CD14-positive monocyte (primary cell): ENCODE results near the gene SPAG16. TPM values are rescaled to one million over a fixed set of nuclear protein-coding genes. Genes with fewer than 3 reads are reported as not detected.

Source experiments
- DNase-seq, 3 donors: peaks; one replicate each; pipeline ENCODE4 v3.0.0-alpha.2; 2011 to 2022
- H2AFZ ChIP-seq: 2 replicates; pipeline ENCODE4 v1.6.0; 2012; ENCODE audit warnings: mild to moderate bottlenecking, low read depth, low read length, inconsistent platforms; ENCODE audit not compliant: insufficient read depth, poor library complexity, severe bottlenecking
- H3K27ac ChIP-seq, 2 donors: 1 replicate in 1 of 2; 2 replicates in 1 of 2; pipeline ENCODE4 v1.5.1; 2012 to 2013; ENCODE audit warnings: low read length in 2 of 2, control low read depth in 1 of 2, inconsistent platforms in 1 of 2, low read depth in 1 of 2, mild to moderate bottlenecking in 1 of 2
- H3K27me3 ChIP-seq, 2 donors: one replicate each; pipeline versions ENCODE4 v1.6.0 to v1.6.1; 2011 to 2013; ENCODE audit warnings: low read length in 2 of 2; ENCODE audit not compliant: control insufficient read depth in 2 of 2, insufficient read depth in 2 of 2
- H3K36me3 ChIP-seq, 2 donors: replicated peaks in 1 of 2; 1 replicate in 1 of 2; 2 replicates in 1 of 2; pipeline versions ENCODE4 v1.5.1 to v1.6.1; 2012 to 2013; ENCODE audit warnings: low read length in 2 of 2, control low read depth in 1 of 2, inconsistent platforms in 1 of 2, mild to moderate bottlenecking in 1 of 2; ENCODE audit not compliant: insufficient read depth in 2 of 2, control insufficient read depth in 1 of 2
- H3K4me1 ChIP-seq, 2 donors: 1 replicate in 1 of 2; 2 replicates in 1 of 2; pipeline versions ENCODE4 v1.5.1 to v1.6.1; 2012 to 2013; ENCODE audit warnings: low read length in 2 of 2, control low read depth in 1 of 2, inconsistent platforms in 1 of 2, mild to moderate bottlenecking in 1 of 2, moderate library complexity in 1 of 2; ENCODE audit not compliant: insufficient read depth in 2 of 2, control insufficient read depth in 1 of 2
- H3K4me2 ChIP-seq: replicated peaks from 2 replicates; pipeline ENCODE3; 2012; ENCODE audit warnings: low read length, moderate library complexity, mild to moderate bottlenecking; ENCODE audit not compliant: poor library complexity, severe bottlenecking; ENCODE audit errors: extremely low read depth
- H3K4me3 ChIP-seq, 3 experiments: fragments of 200-600 bp in 1 of 3; sonication (generic) in 1 of 3; replicated peaks in 1 of 3; 1 replicate in 2 of 3; 2 replicates in 1 of 3; pipeline ENCODE4 v1.5.1; 2011 to 2013; ENCODE audit warnings: low read length in 3 of 3, mild to moderate bottlenecking in 3 of 3, control low read depth in 2 of 3, low read depth in 2 of 3, inconsistent platforms in 1 of 3, moderate library complexity in 1 of 3
- H3K79me2 ChIP-seq: 2 replicates; pipeline ENCODE4 v1.6.0; 2012; ENCODE audit warnings: mild to moderate bottlenecking, control low read depth, inconsistent platforms, low read length, moderate library complexity; ENCODE audit not compliant: insufficient read depth
- H3K9ac ChIP-seq: 2 replicates; pipeline ENCODE4 v1.6.0; 2017; ENCODE audit warnings: low read length, mild to moderate bottlenecking; ENCODE audit not compliant: insufficient read depth, poor library complexity, severe bottlenecking
- H3K9me3 ChIP-seq, 2 donors: replicated peaks in 1 of 2; 1 replicate in 1 of 2; 2 replicates in 1 of 2; pipeline versions ENCODE4 v1.5.1 to v1.6.1; 2012 to 2013; ENCODE audit warnings: low read length in 2 of 2, control low read depth in 1 of 2; ENCODE audit not compliant: control insufficient read depth in 1 of 2, insufficient read depth in 1 of 2
- H4K20me1 ChIP-seq: 2 replicates; pipeline ENCODE4 v1.6.0; 2012; ENCODE audit warnings: mild to moderate bottlenecking, low read length, control low read depth, moderate library complexity; ENCODE audit not compliant: insufficient read depth
- H3K27ac Mint-ChIP-seq, 7 donors: one replicate each; pipeline ENCODE4 v1.8.0; 2020; ENCODE audit warnings: mild to moderate bottlenecking in 7 of 7, mixed read lengths in 7 of 7, moderate library complexity in 6 of 7, inconsistent platforms in 2 of 7
- H3K27me3 Mint-ChIP-seq, 3 donors: one replicate each; pipeline ENCODE4 v1.8.0; 2021 to 2022; ENCODE audit warnings: low read depth in 3 of 3, mild to moderate bottlenecking in 3 of 3, mixed read lengths in 3 of 3, moderate library complexity in 3 of 3, inconsistent platforms in 1 of 3
- H3K36me3 Mint-ChIP-seq, 2 donors: one replicate each; pipeline ENCODE4 v1.8.0; 2020; ENCODE audit warnings: mixed read lengths in 2 of 2, inconsistent platforms in 1 of 2, mild to moderate bottlenecking in 1 of 2
- H3K4me1 Mint-ChIP-seq: one replicate; pipeline ENCODE4 v1.8.0; 2020; ENCODE audit warnings: mild to moderate bottlenecking, mixed read lengths
- H3K4me3 Mint-ChIP-seq, 2 donors: one replicate each; pipeline ENCODE4 v1.8.0; 2020; ENCODE audit warnings: mild to moderate bottlenecking in 2 of 2, mixed read lengths in 2 of 2, moderate library complexity in 1 of 2
- H3K9me3 Mint-ChIP-seq, 7 donors: one replicate each; pipeline ENCODE4 v1.8.0; 2020 to 2022; ENCODE audit warnings: mixed read lengths in 7 of 7, mild to moderate bottlenecking in 6 of 7, moderate library complexity in 6 of 7, inconsistent platforms in 2 of 7
- intact Hi-C, 2 donors: fragments of 100-400 bp; cut with micrococcal nuclease; formaldehyde crosslinking; loops; one replicate each; pipeline versions ENCODE4 v1.15.0 to v1.15.1; 2023
- polyA plus RNA-seq, 3 donors: library from polyadenylated mRNA; depleted of rRNA in 1 of 3; unstranded in 2 of 3; stranded (reverse) in 1 of 3; fragments of 300-500 nt in 2 of 3; fragments of >200 nt in 1 of 3; fragmentation: Illumina TruSeq in 2 of 3; gene quantifications; 1 replicate in 2 of 3; 2 replicates in 1 of 3; pipeline ENCODE4 v1.2.3, GENCODE V29; 2012 to 2021
- TF ChIP-seq, protein P1 (sequence below): fragments of 200-600 bp; IDR thresholded peaks from one replicate; pipeline ENCODE4 v1.8.0; 2022; ENCODE audit warnings: antibody characterized with exemption, mild to moderate bottlenecking

Gene SPAG16
- polyA plus RNA-seq, 3 donors: 0.12 to 0.30 TPM; not detected in 1

- H3K27me3 ChIP-seq: no peaks in the 10 kb centered on the region
- H3K4me3 Mint-ChIP-seq: no peak overlapping the region
- no peaks in the 10 kb centered on the region for H3K36me3 Mint-ChIP-seq
- H3K9ac ChIP-seq: no peak overlapping the region
- H3K4me2 ChIP-seq: no peak overlapping the region
- peaks cover 3 to 4% of the 10 kb centered on the region in 2 donors for H3K9me3 ChIP-seq
- H3K4me1 ChIP-seq: no peaks in the 10 kb centered on the region
- no peak overlapping the region for H3K27ac ChIP-seq
- no peaks in the 10 kb centered on the region for H4K20me1 ChIP-seq
- no peak overlapping the region for H3K4me3 ChIP-seq
- TF ChIP-seq, protein P1, sequence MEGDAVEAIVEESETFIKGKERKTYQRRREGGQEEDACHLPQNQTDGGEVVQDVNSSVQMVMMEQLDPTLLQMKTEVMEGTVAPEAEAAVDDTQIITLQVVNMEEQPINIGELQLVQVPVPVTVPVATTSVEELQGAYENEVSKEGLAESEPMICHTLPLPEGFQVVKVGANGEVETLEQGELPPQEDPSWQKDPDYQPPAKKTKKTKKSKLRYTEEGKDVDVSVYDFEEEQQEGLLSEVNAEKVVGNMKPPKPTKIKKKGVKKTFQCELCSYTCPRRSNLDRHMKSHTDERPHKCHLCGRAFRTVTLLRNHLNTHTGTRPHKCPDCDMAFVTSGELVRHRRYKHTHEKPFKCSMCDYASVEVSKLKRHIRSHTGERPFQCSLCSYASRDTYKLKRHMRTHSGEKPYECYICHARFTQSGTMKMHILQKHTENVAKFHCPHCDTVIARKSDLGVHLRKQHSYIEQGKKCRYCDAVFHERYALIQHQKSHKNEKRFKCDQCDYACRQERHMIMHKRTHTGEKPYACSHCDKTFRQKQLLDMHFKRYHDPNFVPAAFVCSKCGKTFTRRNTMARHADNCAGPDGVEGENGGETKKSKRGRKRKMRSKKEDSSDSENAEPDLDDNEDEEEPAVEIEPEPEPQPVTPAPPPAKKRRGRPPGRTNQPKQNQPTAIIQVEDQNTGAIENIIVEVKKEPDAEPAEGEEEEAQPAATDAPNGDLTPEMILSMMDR: no peak
- intact Hi-C loops: no loop called here
- DNase-seq: no peak
- H3K9me3 Mint-ChIP-seq: peaks cover 0 to 12% (median 0%) of the 10 kb centered on the region in 7 donors
- H3K4me1 Mint-ChIP-seq: no peaks in the 10 kb centered on the region
- no peak overlapping the region for H2AFZ ChIP-seq
- no peaks in the 10 kb centered on the region for H3K36me3 ChIP-seq
- no peaks in the 10 kb centered on the region for H3K79me2 ChIP-seq
- peaks cover 0 to 2% (median 0%) of the 10 kb centered on the region in 3 donors for H3K27me3 Mint-ChIP-seq
- H3K27ac Mint-ChIP-seq: no peak overlapping the region
These were observed 1105.1 kb downstream of the SPAG16 start for GRCh38 chr2:214389334-214389733.

GRCh38 chr2:214393796-214394195, 1109.5 kb downstream of the SPAG16 start:
- Mint-ChIP-seq H3K27me3 (no peaks in the 10 kb centered on the region), H3K27ac (no peak overlapping the region), H3K9me3 (peaks cover 0 to 4% (median 0%) of the 10 kb centered on the region in 7 donors), H3K36me3 (no peaks in the 10 kb centered on the region), H3K4me3 (no peak overlapping the region), H3K4me1 (no peaks in the 10 kb centered on the region)
- Histone ChIP-seq H4K20me1 (no peaks in the 10 kb centered on the region), H3K9me3 (peaks cover 0 to 3% of the 10 kb centered on the region in 2 donors), H2AFZ (no peak overlapping the region), H3K9ac (no peak overlapping the region), H3K4me2 (no peak overlapping the region), H3K79me2 (no peaks in the 10 kb centered on the region), H3K4me1 (no peaks in the 10 kb centered on the region), H3K36me3 (no peaks in the 10 kb centered on the region), H3K4me3 (no peak overlapping the region), H3K27ac (no peak overlapping the region), H3K27me3 (no peaks in the 10 kb centered on the region)
- no peak for DNase-seq
- TF ChIP-seq, protein P1: no peak
- intact Hi-C loops: no loop called here
